ENCODE data around the gene CHD3. TPM values are rescaled to one million over a fixed set of nuclear protein-coding genes. Genes with fewer than 3 reads are reported as not detected.
"Not testable (repeated sequence)": the region's sequence is repeated elsewhere in the genome, so short reads cannot be mapped to it uniquely, and the experiment has no call there.

The CHD3 gene
- total RNA-seq, 1 experiment from 2014 or later: 109 TPM

- Histone ChIP-seq H3K9me3 (replicated peaks) (no peaks in the 10 kb centered on the region), H3K4me1 (0 out of 2 replicates have a peak, but pooled peaks cover 2% of the 10 kb centered on the region), H3K27ac (no peak within 1 kb of the TSS), H3K4me3 (peak within 1 kb of the TSS; percentile 71; the same call in 1 of the 2 replicates), H3K36me3 (peaks cover 19% of the 10 kb centered on the region), H3K27me3 (no peaks in the 10 kb centered on the region)
- DNase-seq: no peak
Observed at GRCh38 chr17:7854851-7855659, 33.5 kb upstream of the CHD3 start, which contains the start of gene TMEM88. TSS of gene TMEM88 (plus strand) at chr17:7855066. CDS start at chr17:7855075, 9 bp downstream.

- no peak for DNase-seq
- 0 out of 2 replicates have a peak, but pooled peaks cover 2% of the 10 kb centered on the region for H3K4me1 ChIP-seq
Observed at GRCh38 chr17:7855660-7856010, 33.0 kb upstream of the CHD3 start.

GRCh38 chr17:7856011-7856810, 32.4 kb upstream of the CHD3 start:
- DNase-seq: peak in 1 of 2 experiments; percentile 32
- H3K4me1 ChIP-seq: 0 out of 2 replicates have a peak, but pooled peaks cover 2% of the 10 kb centered on the region
- H3K27ac ChIP-seq: peak overlapping the region; percentile 94
- H3K9me3 ChIP-seq (replicated peaks): no peaks in the 10 kb centered on the region
- H3K4me3 ChIP-seq: peak overlapping the region; percentile 71
- peaks cover 8% of the 10 kb centered on the region for H3K36me3 ChIP-seq
- no peaks in the 10 kb centered on the region for H3K27me3 ChIP-seq

More at GRCh38 chr17:7855660-7856010, 33.0 kb upstream of the CHD3 start:
- H3K9me3 ChIP-seq (replicated peaks): no peaks in the 10 kb centered on the region
- H3K4me3 ChIP-seq: no peak overlapping the region
- peaks cover 14% of the 10 kb centered on the region for H3K36me3 ChIP-seq
- no peak overlapping the region for H3K27ac ChIP-seq
- H3K27me3 ChIP-seq: no peaks in the 10 kb centered on the region

- no peaks in the 10 kb centered on the region for H3K9me3 ChIP-seq (replicated peaks)
- 0 out of 2 replicates have a peak, but pooled peaks cover 2% of the 10 kb centered on the region for H3K4me1 ChIP-seq
- peak within 1 kb of the TSS; percentile 94 for H3K27ac ChIP-seq
- peaks cover 2% of the 10 kb centered on the region; the same call in 1 of the 2 replicates for H3K36me3 ChIP-seq
- DNase-seq: peak; percentile 96 to 97
- peak within 1 kb of the TSS; percentile 71 for H3K4me3 ChIP-seq
- no peaks in the 10 kb centered on the region for H3K27me3 ChIP-seq
Observed at GRCh38 chr17:7856811-7857712, 31.5 kb upstream of the CHD3 start, which contains the start of gene NAA38. TSS of gene NAA38 (minus strand) at chr17:7857559. CDS start at chr17:7857463, 96 bp downstream.

GRCh38 chr17:7857713-7858521, 30.7 kb upstream of the CHD3 start, which contains the start of gene CYB5D1:
TSS of gene CYB5D1 (plus strand) at chr17:7858003. CDS start at chr17:7858135, 132 bp downstream.
- Histone ChIP-seq H3K27me3 (no peaks in the 10 kb centered on the region), H3K9me3 (replicated peaks) (no peaks in the 10 kb centered on the region)
- peak; percentile 86 to 89 for DNase-seq

GRCh38 chr17:7858522-7858810, 30.1 kb upstream of the CHD3 start:
- no peaks in the 10 kb centered on the region for H3K27me3 ChIP-seq
- no peak for DNase-seq
- H3K4me3 ChIP-seq: no peak overlapping the region
- H3K4me1 ChIP-seq: 0 out of 2 replicates have a peak, but pooled peaks cover 5% of the 10 kb centered on the region
- no peak overlapping the region for H3K27ac ChIP-seq
- H3K9me3 ChIP-seq (replicated peaks): no peaks in the 10 kb centered on the region
- H3K36me3 ChIP-seq: peaks cover 7% of the 10 kb centered on the region; the same call in 1 of the 2 replicates

More at GRCh38 chr17:7857713-7858521, 30.7 kb upstream of the CHD3 start, which contains the start of gene CYB5D1:
- Histone ChIP-seq H3K4me1 (0 out of 2 replicates have a peak, but pooled peaks cover 3% of the 10 kb centered on the region), H3K27ac (peak within 1 kb of the TSS; percentile 94), H3K4me3 (peak within 1 kb of the TSS; percentile 71), H3K36me3 (peaks cover 3% of the 10 kb centered on the region; the same call in 1 of the 2 replicates)

- Histone ChIP-seq H3K4me3 (no peak overlapping the region), H3K9me3 (replicated peaks) (no peaks in the 10 kb centered on the region), H3K27ac (no peak overlapping the region), H3K4me1 (0 out of 2 replicates have a peak, but pooled peaks cover 5% of the 10 kb centered on the region), H3K36me3 (peaks cover 7% of the 10 kb centered on the region; the same call in 1 of the 2 replicates), H3K27me3 (no peaks in the 10 kb centered on the region)
- DNase-seq: no peak
Observed at GRCh38 chr17:7859028-7859427, 29.6 kb upstream of the CHD3 start.

GRCh38 chr17:7862692-7863437, 25.7 kb upstream of the CHD3 start:
- H3K27ac ChIP-seq: no peak overlapping the region
- 0 out of 2 replicates have a peak, but pooled peaks cover 3% of the 10 kb centered on the region for H3K4me1 ChIP-seq
- H3K27me3 ChIP-seq: no peaks in the 10 kb centered on the region
- DNase-seq: peak; percentile 61 to 74
- no peak overlapping the region for H3K4me3 ChIP-seq
- H3K9me3 ChIP-seq (replicated peaks): no peaks in the 10 kb centered on the region
- H3K36me3 ChIP-seq: peaks cover 15% of the 10 kb centered on the region

GRCh38 chr17:7864384-7864783, 24.2 kb upstream of the CHD3 start:
- not testable (repeated sequence) for H3K4me1 ChIP-seq; H3K27me3 ChIP-seq; H3K27ac ChIP-seq; H3K4me3 ChIP-seq; H3K9me3 ChIP-seq (replicated peaks); DNase-seq
- H3K36me3 ChIP-seq: peaks cover 16% of the 10 kb centered on the region

- H3K9me3 ChIP-seq (replicated peaks): no peaks in the 10 kb centered on the region
- H3K36me3 ChIP-seq: peaks cover 18% of the 10 kb centered on the region
- DNase-seq: no peak
- H3K4me3 ChIP-seq: no peak overlapping the region
- H3K4me1 ChIP-seq: 0 out of 2 replicates have a peak, but pooled peaks cover 3% of the 10 kb centered on the region
- H3K27ac ChIP-seq: no peak overlapping the region
- no peaks in the 10 kb centered on the region for H3K27me3 ChIP-seq
Observed at GRCh38 chr17:7864995-7865650, 23.5 kb upstream of the CHD3 start.

GRCh38 chr17:7867881-7868329, 20.7 kb upstream of the CHD3 start:
- H3K27ac ChIP-seq: no peak overlapping the region
- H3K9me3 ChIP-seq (replicated peaks): no peaks in the 10 kb centered on the region
- H3K36me3 ChIP-seq: peaks cover 21% of the 10 kb centered on the region
- no peak overlapping the region for H3K4me3 ChIP-seq
- H3K4me1 ChIP-seq: 0 out of 2 replicates have a peak, but pooled peaks cover 2% of the 10 kb centered on the region
- no peak for DNase-seq
- H3K27me3 ChIP-seq: no peaks in the 10 kb centered on the region

GRCh38 chr17:7873051-7873450, 15.5 kb upstream of the CHD3 start:
- Histone ChIP-seq H3K27ac (no peak overlapping the region), H3K27me3 (no peaks in the 10 kb centered on the region), H3K4me3 (no peak overlapping the region), H3K9me3 (replicated peaks) (no peaks in the 10 kb centered on the region), H3K4me1 (no peaks in the 10 kb centered on the region), H3K36me3 (peaks cover 18% of the 10 kb centered on the region)
- no peak for DNase-seq

All from SJCRH30 (cell line).